OCI-M2 (cell line): ENCODE data around the gene IQGAP3.

Source experiments
- DNase-seq: peaks from one replicate; lab custom pipeline; 2025; ENCODE audit not compliant: unreplicated experiment; lab: John Stamatoyannopoulos, UW

Gene IQGAP3

DNA sequence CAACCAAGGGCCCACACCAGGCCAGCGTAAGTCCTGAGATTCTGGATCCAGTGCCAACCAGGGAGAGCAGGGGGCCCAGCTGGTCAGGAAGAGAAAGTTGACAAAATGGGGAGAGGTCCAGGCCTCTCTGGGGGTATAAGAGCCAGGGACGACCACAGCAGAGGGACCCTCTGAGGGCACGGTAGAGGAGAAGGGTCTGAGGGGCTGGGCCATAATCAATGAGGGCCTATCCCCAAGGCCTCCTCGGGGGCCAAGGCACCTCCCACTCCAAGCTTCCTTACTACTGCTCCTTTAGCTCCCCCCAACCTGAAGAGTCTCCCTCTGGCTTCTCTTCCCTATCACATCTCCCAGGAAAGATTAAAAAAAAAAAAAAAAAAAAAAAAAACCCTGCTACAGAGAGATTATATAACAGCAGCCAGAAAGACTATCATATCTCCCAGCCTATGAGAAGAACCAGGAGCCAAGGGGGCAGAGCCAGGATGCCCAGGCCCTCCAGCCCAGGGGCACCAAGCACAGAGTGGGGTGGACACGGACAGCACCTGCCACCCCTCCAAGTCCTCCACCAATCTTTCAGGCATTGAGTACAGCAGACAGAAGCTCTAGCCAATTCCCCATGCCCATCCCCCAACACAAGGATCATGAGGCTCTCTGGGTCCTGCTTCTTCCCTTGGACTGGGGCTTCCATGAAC, 74.5 kb downstream of the IQGAP3 start:
- DNase-seq, result no peak

DNA sequence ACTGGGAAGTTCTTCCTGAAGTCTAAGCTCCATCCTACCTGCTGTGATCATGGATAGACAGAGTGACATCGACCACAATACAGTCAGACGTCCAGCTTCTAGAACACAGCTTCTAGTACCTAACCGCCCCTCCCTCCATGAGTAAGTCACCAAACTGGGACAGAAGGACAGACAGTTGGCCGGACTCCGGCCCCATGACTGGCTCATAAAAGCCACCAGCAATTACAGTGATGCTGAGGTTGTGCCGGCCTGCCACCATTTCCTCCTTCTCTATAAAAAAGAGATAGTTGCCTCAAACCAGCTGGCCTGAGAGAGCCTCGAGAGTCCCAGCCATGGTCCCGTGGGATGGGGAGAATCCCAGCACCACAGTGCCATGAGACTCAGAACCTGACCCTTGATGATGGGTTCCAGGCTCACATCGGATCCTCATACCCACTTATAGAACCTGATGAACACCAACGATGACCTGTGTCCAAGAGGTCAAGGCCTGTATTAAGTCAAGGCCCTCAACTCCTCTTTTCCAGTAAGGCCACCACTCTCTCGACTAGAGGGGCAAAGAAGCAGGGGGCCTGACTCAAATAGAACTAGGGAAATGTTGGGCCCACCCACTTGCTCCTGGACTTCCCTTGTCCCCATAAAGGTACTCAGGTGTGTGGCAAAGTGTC, 75.2 kb downstream of the IQGAP3 start:
- DNase-seq, result no peak

DNA sequence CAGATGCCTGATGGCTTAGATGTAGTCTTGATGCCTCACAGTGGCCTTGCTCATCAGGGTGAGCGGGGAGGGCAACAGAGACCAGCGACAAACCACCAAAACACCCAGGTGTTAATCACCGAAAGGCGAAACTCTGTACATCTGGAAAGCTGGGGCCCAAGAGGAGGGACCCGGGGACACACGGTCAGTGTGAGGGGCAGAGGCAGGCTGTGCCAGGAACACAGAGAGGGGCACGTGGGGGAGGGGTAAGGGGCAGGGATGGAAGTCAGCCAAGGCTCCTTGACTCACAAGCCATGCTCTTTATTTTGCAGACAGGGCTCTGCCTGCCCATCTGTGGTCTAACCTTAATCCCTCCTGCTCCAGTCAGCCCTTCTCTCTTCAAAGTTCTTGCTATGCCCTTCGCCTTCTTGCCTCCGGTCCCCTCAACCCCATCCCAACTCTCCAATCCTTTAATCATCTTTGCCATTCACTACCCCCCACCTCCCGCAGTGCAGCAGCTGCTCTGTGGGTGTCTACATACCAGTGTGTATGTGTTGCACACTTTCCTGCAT, 76.1 kb downstream of the IQGAP3 start:
- DNase-seq, result no peak

DNA sequence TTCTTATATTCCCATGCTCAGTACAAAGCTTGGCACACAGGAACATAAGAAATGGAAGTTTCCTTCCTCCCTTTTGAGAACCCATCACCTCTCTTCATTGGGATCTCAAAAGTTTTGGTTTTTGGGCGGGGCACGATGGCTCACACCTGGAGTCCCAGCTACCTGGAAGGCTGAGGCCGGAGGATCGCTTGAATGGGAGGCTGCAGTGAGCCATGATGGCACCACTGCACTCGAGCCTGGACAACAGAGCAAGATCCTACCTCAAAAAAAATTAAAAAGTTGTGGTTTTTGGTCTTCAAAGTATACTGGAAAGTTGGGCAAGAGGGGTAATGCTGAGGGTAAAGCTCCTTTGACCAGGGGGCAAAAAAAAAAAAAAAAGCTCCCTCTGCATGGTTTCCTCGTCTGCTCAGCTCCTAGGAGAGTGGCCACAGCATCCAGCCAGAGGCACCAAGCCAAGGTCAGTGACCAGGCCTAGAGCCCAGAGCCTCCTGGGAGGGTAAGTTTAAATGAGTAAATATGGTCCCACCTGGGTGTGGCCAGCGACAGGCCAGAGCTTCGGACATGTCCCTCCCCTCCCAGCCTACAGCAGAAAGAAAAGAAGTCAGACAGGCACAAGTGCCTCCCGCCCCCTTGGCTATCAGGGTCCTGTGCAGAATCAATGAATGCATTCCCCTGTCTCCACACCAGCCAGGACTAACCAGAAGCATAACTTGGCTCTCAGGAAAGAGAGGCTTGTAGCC, 76.8 kb downstream of the IQGAP3 start:
- no peak for DNase-seq

DNA sequence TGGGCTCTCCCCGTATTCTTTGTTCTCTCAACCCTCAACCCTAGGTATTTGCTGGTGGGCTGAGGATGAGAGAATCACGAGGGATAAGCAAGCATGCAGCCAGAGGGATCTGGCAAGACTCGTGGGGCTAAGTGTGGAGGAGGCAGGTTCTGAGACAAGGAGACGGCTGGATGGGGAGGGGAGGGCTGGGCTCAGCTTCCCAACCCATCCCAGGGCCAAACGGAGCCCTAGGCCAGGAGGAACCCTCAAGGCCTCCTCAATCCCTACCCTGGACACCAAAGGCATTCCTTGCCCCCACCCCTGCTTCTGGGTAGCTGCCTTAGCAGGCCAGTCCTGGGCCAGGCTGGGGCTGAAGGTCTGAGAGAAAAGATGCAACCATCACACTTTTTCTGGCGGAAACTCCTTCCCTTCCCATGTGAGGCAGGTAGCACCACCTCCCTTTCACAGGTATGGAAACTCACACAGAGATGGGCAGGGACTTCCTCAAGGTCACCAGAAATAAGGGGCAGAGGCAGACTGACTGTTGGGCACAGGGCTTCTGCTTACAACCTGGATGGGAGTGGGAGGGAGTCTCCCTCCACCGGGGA, 78.0 kb downstream of the IQGAP3 start:
- no peak for DNase-seq

DNA sequence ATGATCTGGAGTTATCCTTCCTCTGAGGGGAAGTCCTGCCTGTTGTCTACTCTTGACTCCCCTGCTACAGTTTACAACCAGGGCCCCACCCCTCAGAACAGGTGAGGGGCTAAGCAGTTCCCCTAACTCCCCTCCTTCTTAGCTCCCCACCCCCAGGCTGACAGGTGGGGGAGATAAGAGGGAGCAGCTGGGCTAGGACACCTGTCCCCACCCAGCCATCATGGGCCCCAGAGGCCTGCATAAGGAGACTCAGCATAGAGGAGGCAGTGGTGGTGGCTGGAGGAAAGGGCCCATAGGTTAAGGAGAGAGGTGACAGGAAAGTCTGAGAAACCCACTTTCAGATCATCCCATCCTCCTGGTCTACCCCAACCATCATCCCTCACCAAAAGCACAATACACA, 78.6 kb downstream of the IQGAP3 start:
- DNase-seq, result no peak

DNA sequence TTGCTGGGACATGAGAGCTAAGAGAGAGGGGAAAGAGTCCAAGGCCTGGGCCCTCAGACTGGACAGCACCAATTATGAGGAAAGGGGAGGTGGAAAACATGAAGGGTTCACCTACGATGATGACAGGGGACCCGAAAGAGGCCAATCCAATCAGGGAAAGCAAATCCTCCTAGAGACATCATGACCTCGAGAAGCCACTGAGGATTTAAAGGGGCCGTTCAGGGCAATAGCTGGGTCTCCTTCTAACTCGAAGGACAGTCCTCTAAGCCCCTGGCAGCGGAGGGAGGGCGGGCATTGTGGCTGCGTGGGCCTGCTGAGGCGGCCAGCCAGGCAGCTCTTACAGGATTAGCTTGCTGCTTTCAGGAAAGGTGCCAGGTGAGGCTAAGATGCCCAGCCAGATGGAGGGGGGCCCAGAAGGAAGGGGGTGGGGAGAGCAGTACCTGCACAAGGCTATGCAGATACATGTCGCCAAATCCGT, 79.2 kb downstream of the IQGAP3 start:
- DNase-seq, result no peak

DNA sequence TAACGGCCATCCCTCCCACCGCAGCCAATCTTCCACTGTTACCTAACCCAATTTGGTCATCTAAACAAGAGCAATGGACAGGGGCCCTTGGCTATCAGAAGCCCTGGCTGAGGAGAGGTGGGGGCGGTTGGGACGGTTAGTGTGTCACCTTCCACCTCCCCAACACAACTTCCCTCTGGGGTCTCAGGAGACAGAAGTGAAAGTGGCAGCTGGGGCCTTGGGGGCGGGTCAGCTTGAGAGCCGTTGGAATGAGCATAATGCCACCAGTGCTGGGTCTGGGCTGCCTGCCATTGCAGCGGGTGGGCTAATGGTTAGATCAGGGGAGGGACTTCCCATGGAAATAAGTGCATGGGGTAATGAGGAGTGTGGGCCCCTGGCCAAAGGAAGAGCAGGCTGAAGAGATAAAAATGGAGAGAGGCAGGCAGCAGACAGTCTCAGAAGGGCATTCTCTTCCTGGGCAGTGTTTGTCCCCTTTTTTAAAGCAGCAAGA, 79.7 kb downstream of the IQGAP3 start:
- DNase-seq, result no peak

DNA sequence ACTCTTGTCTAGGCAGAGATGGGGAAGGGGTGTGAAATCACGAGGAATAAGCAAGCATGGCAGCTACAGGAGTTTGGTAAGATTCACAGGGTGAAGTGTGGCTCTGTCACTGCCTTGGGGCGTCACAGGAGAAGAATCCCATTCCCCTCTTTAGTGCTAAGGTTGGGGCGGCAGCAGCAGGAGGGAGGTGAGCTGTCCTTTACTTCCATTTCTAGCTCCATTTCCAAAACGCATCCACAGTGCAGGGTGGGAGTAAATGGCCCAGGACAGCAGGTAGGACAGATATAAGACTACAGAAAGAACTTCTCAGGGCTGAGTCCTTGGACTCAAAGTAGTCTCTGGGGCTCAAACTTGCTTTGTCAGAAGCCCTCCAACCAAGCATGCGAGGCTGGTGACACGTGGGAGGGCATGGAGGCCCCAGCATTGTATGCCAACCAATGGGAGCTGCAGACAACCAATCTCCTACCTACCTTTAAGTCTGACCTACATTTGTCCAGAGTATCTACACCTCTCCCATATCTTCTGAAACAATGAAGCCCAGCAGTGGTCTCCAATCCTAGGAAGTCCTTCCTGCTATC, 80.3 kb downstream of the IQGAP3 start:
- DNase-seq, result no peak

DNA sequence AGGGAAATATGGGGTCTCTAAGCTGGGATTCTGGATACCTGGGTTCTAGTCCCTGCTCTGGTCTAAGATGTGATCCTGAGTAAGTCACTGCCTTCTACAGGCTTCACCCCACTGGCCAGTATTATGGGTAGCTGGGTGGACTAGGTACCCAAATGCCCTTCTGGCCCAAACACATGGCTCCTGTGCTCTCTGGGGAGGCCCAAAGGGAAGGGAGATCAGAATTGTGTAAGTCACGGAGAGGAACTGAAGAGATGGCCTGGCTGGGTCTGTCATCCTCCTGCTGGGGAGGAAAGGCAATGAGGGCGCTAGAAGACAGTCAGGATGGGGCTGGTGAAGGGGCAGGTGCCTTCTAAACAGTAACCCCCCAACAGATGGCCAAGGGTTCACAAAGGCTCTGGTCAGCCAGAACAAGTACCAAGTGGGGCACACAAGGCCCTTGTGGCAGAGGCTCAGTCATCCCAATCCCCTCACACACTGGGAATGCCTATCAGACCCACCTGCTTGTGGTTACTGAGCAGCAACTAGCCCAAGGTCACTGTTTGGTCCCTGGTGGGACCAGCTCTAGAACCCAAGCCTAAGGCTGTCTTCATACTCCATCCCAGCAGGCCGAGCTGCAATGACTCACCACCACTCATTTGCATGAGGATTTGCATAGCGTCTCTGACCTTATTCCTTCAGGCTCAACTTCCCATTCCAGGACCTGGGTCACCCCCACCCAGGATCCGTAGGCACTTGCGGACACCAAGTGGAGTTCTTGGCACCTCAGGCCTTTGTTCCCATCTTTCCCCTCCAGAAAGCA, 81.0 kb downstream of the IQGAP3 start:
- DNase-seq, result no peak

DNA sequence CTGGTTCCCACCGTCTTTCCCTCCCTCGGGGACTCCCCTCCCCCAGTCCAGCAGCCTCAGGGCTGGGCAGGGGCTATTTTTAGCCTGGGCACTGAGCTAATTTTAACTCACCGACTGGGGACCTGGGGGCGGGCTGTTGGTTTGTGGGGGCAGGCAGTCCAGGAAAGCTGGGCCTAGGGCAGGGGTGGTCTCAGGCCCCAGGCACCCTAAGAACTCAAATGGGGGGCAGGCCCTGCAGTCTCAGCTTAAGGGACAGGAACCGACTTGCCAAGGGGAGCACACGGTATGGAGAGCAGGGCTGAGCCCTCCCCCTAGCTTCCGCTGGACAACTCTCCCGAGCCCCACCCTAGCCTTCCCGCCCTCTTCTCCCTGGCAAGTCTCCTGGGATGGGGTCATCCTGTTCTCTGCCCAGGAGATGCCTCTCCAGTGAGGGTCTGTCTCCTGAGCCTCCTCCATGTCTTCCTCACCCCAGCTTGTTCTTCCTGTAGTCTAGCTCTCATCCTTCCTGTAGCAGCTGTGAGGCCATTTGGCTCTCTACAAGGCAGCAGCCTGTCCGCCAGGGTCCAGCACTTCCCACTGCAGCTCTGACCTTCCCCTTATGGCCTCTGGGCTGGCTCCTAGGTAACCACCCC, 81.8 kb downstream of the IQGAP3 start:
- no peak for DNase-seq

DNA sequence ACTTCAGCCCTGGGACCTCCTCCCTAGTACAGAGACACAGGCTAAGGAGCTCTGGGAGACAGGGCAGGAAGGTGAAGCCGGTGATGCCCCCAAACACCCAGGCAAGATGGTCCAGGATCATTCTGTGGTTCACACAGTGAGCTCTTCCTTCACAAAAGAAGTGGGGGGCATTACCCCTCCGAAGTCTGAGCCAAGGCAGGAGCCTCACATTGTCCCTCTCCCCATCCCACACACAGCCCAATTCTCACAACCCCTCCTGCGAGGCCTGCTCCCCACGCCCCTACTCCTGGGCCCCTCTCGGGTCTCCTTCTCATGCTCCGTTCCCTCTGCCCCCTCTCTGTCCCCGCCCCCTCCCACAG, 82.5 kb downstream of the IQGAP3 start:
- no peak for DNase-seq

DNA sequence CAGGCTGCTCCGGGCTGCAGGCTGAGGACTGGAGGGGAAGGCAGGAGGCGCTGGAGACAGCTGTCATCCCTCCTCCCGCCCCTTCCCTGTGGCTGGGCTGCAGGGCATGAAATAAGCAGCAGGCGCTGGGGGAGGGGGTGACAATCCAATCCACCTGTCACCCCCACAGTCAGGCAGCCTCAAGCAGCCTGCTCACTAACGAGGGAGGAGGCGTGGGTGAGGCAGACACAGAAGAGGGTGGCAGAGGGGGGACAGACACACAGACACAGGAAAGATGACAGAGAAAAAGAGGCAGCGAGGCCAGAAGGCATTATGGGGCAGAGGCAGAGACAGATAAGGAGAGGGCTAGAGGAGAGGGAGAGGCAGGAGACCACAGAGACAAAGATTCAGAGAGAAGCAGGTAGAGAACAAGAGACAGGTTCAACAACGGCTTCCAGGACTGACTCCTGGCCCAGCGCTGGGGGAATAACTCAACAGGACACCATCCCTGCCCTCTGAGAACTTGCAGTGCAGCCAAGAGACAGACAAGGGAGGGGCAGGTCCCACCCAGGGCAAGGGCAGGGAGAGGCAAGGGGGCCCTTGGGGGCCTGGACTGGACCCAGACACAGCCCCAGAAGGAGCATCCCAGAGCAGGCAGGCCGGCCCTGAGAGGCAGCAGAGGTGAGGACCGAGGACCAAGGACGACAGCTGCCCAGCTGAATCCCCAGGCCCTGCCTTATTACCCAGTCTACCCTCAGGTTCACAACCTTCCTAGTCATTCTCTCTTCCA, 83.0 kb downstream of the IQGAP3 start:
- no peak for DNase-seq

DNA sequence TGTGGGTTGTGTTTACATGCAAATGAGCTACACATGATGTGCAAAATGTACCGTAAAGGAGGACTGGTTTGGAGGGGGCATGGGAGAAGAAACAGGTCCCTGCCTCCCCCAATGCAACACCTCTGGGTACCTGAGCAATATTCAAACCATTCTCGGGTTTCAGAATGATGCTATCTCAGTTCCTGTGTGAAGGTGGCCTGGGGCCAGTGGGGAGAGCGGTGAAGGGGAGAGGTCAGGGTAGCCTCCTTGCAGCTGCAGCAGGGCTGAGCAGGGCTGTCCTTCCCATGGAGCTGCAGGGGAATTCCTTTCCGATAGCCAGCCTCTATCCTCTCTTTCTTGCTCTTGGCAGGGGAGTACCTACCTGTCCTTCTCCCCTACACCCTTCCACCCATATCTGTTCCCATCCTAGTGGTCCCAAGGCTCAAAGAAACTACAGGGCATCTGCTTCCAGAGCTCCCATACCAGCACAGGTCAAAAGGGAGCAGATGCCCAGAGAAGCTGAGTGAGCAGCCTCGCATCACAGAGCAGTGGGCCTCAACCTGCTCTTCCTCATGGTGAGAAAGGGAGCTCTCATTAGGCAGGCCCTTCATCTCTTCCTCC, 83.7 kb downstream of the IQGAP3 start:
- no peak for DNase-seq

DNA sequence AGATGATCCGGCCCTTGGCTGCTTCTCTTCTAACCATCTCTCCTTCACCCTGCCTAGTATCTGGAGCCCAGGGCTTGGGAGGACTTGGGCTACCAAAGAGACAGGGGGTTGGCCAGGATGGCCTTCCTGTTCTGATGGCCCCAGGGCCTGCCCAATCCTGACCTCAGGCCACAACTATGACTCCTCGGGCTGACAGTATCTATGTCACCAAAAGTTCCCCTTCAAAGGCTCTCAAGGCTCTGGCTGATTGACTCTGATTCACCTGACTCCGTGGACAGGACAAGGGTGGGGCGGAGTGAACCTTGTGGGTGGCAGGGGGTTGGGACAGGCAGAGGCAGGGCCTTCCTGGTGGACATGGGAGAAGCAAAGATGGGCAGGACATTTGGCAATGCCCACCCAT, 84.5 kb downstream of the IQGAP3 start:
- no peak for DNase-seq

DNA sequence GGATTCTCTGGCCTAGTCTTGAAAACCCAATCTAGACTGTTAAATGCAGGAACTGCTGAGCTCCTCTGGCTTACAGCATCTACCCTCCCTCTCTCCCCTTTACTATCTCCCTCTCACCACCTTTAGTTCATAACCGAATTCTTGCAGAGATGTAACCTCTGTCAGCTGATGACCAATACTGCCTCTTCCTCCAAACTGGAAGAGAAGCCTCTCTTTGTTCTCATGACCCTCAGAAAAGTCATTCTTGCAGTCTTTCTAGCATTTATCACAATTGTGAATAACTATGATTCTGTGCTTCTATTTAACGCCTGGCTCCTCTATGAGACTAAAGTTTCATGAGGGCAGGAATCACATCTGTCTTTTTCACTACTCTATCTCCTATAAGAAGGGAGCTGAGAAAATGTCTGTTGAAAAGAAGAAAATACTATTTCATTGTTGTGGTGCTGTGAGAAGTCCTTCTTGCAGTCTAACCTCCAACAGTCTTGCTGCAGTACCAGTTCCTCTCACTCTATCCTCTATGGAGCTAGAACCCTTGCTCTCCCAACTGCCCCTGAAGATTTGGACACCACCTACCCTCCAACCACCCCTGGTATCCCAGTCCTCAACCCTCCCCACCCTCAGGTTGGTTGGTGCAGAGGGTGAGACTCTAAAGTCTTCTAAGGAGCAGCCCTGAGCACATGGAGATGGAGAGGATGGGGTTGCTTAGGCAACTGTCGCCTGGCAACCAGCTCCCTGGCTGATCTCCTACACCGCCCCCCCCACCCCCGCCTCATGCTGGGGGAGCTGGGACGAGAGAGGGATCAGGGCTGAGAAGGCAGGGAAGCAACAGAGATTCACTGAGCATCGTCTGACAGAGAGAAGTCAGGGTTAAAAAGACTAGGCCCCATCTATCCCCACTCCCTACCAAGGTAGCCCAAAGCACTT, 85.7 kb downstream of the IQGAP3 start:
- DNase-seq, result no peak

DNA sequence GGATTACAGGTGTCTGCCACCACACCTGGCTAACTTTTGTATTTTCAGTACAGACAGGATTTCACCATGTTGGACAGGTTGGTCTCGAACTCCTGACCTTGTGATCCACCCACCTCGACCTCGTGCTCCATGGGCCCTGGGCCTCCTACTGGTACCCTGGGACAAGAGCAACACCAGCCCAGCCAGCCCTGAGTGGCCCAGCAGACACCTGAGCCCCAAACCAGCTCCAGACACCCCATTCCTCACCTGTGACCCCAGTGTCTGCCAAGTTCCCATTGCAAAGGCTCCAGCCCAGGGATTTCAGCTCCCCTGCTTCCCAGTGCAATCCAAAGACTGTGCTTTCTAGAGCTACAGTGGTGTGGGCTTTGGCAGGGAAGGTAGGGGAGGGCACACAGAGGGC, 86.4 kb downstream of the IQGAP3 start:
- no peak for DNase-seq
